ENCODE data around the gene RIMS3.

The RIMS3 gene

GRCh38 chr1:40651138-40651857 is 14.2 kb downstream of the RIMS3 start:
- no peak for DNase-seq

DNA sequence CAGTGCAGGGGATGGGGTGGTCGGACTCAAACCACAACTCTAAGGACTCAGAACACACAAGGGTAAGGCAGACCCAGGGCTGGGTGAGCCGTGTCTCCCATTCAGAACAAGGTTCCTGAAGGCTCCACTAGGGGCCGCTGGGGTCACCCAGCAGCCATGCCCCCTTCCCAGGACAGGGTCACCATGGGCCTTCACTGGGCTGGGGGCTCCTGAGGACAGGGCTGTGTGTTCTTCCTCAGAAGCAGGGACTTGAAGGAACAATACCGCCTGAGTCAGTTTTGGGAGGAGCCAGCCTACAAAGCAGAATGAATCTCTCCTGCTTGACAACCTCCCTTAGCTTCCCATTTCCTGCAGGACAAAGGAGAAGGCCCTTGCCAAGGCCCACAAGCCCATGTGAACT is 15.4 kb downstream of the RIMS3 start:
- no peak for DNase-seq

DNA sequence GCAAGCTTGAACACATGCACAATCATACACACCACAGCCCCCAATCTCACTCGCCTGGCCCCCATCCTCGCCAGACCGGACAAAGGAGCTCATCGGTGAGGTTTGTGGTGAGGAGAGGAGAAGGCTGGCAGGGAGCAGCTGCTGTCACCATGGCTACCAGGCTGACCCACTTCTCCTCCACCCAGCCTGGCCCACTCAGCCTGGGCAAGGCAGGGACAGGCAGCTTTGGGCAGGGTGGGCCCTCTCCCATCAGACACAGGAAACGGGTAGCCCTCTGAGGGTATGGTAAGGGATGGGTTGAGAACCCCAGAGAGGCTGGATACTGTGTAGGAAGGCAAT is 15.9 kb downstream of the RIMS3 start:
- no peak for DNase-seq

- DNase-seq = no peak
Observed at GRCh38 chr1:40648928-40649591, 16.4 kb downstream of the RIMS3 start.

DNA sequence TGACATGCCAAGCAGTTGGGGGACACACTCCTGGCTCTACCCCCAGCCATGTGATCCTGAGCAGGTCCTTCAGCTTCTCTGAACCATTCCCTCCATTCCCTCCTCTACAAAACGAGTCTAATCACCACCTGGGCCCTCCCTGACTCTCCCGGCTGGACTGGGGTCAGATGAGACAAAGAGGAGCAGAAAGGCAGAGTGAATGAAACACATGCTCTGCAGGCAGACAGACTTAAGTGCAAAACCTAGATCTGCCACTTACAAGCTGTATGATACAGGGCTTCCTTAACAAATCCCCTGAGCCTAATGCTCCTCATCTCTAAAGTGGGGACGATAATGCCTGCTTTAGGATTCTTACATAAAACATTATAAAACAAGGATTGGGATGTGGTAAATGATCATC is 17.3 kb downstream of the RIMS3 start:
- DNase-seq = no peak

DNA sequence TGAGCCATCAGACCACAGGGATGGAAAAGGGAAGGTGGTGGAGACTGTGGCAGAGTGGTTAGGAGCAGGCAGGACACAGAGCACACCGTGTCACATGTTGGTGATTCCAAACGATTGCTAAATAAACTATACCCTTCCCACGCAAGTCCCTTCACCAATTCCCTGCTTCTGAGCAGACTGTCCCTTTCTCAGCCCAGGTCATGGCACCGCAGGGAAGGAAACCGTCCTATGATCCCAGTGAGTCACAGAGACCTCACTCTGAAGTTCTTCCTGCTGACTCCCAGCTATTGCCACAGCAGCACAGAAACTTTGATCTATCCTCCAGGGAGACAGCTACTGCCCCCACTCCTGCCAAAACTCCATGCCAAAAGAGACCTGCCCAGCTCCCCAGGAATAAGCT is 19.2 kb downstream of the RIMS3 start:
- no peak for DNase-seq

DNA sequence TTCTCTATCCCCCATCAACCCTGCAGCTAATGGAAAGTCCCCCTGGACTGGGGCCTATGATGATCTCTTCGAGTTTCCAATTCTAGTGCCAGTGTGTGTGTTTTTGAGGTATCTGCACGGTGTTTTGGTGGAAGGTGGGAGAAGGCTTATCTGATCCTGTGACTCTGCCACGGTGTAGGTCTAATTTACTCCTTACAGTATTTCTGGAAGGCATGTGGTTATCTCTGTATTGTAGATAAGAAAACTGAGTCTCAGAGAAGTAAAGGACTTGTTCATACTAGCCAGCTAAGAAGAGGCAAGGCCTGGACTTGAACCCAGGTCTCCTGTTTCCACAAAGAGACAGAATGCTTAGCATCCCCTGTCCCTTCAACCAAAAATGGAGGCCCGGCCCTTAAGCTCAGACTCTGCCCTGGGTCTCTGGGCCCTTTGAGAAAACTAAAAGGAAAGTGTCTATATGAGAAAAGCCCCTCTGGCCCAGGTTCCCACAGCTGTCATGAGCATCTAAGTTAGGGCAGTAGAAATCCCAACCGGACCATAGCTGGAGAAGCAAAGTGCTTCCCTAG is 20.3 kb downstream of the RIMS3 start:
- no peak for DNase-seq

GRCh38 chr1:40641601-40642242 is 23.8 kb downstream of the RIMS3 start:
- DNase-seq = no peak

DNA sequence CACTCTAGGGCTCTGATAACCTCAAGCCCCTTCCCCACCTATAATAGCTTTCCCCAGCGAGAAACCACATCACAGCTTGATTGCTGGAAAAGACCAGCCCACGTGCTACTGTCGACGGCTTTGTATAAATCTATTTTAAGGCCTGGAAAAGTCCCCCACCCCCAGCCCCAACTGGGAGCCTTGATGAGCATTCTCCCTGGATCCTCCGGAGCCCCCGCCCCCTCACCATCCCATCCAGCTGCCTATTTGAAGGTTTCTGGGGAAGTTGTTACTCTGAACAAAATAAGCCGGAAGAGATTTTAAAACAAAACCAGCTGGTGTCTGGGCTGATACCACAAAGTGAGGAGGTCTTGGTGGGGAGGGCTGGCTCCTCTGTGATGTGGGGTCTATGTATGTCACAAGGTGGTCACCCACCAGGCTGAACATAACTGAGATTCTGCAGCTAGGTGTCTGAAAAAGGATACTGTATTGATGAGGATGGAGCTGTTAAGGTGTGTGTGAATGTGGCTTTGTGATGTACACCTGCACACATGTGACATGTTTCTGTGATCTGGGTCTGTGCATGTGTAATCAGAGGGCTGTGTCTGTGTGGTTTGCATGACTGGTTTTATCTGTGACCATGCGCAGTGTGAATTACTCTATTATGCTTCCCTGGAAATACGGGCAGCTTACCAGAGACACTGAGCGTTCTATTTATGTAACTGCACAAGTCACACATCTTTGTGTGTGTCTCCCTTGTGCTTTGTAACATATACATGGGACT is 25.0 kb downstream of the RIMS3 start:
- no peak for DNase-seq

GRCh38 chr1:40638097-40639036 is 27.1 kb downstream of the RIMS3 start:
- DNase-seq = no peak

GRCh38 chr1:40637470-40638007 is 27.9 kb downstream of the RIMS3 start:
- no peak for DNase-seq

DNA sequence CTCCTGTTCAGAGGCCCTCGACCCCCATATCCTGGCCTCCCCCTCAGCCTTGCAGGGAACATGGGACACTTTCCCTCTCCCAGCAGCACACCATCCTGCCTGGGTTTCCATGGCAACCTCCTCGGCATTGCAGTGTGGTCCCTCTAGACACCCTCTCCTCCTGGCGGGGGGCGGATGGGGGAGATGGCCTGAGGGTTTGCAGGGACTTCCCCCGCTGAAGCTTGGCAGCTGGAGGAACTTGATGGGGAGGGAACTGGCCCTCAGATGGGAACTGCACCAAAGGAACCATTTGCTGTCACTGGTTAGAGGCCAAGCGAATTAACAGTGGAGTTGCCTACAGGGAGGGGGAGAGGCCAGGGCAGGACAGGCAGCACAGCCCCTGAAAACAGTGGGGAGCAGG is 28.7 kb downstream of the RIMS3 start:
- no peak for DNase-seq

DNA sequence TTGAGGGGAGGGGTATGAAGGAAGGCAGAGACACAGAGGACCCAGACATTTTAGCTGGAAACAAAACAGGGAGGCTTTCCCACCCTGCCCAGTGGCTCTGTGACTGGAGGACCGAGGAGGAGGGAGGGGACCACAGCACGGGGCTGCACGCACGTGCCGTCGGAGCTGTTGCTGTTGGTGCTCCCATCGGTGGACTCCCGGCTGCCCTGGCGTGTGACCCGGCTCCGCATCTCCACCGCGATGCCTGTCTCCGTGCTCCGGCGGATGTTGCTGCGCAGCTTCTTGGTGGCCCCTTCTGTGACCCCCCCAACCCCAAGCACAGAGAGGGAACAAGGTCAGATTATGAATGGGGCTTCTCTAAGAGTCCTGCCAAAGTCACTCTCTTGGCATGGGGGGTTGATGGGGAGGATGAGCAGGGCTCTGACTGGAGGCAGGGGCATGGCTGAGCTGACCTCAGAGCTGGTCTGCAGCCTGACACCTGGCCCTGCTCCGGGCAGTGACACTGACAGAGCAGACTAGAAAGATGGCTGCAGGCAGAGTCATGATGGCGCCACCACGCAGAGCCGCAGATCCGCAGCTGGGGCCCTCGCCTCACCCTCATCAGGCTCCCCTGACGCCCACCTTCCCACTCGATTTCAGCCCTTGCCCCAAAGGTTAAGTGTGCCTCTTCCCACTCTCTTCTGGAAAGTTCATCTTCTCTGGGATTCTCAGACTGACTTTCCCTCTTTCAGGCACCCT is 29.6 kb downstream of the RIMS3 start:
- peak; percentile 21 for DNase-seq

DNA sequence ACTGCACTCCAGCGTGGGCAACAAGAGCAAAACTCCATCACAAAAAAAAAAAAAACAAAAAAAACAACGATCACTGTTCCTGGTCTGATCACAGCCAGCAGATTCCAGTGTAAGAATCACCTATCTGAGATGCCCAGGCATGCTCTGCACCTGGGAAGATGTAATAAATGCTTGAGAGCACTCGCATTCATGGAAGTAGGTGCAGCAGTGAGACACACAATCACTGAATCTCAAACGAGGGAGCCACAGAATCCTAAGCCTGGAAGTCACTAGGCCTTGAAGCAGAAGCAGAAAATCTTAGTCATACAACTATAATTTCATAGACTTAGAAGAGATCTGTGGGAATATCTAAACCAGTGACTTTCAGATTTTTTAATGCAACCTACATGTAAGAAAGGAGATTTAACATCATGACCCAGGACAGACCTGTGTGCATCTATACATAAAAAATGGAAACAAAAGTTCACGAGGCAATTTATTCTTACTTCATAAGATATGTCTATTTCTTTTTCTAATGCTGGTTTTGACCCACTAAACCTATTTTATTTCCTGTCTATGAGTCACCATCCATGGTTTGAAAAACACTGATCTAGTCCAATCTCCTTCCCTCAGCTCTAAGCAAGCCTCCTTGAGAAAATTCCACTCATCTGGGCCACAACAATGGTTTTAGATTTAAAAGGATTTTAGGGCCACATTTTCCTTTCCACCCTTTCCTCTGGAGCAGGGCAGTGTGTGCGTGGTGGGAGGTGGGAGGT is 30.4 kb downstream of the RIMS3 start:
- no peak for DNase-seq

GRCh38 chr1:40633931-40634376 is 31.5 kb downstream of the RIMS3 start:
- peak; percentile 2 for DNase-seq

- DNase-seq = peak; percentile 20
Observed at GRCh38 chr1:40633523-40633922, 32.0 kb downstream of the RIMS3 start.

GRCh38 chr1:40630488-40631223 is 34.8 kb downstream of the RIMS3 start:
- DNase-seq = peak; percentile 33

DNA sequence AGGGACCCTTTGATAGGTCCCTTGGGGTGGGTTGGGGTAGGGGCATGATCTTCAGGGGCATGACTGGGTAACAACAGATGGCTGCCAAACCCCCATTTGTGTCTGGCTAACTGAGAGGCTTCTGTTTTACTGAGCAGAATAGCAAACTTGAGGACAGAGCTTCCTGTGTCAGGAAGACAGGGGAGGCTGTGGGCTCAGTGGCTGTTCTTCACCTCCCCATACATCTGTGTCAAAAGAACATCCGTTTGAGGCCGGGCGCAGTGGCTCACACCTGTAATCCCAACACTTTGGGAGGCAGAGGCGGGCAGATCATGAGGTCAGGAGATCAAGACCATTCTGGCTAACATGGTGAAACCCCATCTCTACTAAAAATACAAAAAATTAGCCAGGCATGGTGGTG is 35.9 kb downstream of the RIMS3 start:
- DNase-seq = peak; percentile 20

DNA sequence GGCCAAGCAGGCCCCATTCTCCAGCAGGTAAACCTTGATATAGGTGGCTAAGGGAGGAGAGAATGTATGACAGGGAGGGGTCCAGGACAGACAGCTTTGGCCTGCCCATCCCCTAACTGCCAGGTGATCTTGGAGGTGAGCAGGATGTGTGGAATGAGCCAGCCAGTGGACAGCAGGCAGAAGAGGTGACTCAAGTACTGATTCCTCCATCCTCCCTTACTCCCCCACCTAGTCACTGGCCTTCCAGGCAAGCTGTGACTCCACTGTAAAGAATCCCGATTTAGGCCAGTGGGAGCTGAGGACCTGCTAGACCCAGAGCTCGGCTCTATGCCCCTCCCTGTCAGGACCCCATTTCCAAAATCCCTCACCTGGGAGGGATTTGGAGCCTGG is 36.6 kb downstream of the RIMS3 start:
- no peak for DNase-seq
